Stimulated activated naive CD8-positive, alpha-beta T cell treated with anti-CD3 and anti-CD28 coated beads, Interleukin-15, Interleukin-2, amounts not matched to agents 100 ng/mL and 50 ng/mL, for 24 hours (primary cell): ENCODE results near the gene SYNC.

Source experiments
- H3K27ac Mint-ChIP-seq: one replicate; pipeline ENCODE4 v1.8.0; 2021; ENCODE audit warnings: mild to moderate bottlenecking, mixed read lengths
- H3K27me3 Mint-ChIP-seq: one replicate; pipeline ENCODE4 v1.8.0; 2021; ENCODE audit warnings: mixed read lengths
- H3K36me3 Mint-ChIP-seq: one replicate; pipeline ENCODE4 v1.8.0; 2021; ENCODE audit warnings: low read depth, mixed read lengths
- H3K4me1 Mint-ChIP-seq: one replicate; pipeline ENCODE4 v1.8.0; 2021; ENCODE audit warnings: low read depth, mixed read lengths
- H3K4me3 Mint-ChIP-seq: one replicate; pipeline ENCODE4 v1.8.0; 2021; ENCODE audit warnings: mild to moderate bottlenecking, mixed read lengths
- H3K9me3 Mint-ChIP-seq: one replicate; pipeline ENCODE4 v1.8.0; 2021; ENCODE audit warnings: mixed read lengths

The SYNC gene

DNA sequence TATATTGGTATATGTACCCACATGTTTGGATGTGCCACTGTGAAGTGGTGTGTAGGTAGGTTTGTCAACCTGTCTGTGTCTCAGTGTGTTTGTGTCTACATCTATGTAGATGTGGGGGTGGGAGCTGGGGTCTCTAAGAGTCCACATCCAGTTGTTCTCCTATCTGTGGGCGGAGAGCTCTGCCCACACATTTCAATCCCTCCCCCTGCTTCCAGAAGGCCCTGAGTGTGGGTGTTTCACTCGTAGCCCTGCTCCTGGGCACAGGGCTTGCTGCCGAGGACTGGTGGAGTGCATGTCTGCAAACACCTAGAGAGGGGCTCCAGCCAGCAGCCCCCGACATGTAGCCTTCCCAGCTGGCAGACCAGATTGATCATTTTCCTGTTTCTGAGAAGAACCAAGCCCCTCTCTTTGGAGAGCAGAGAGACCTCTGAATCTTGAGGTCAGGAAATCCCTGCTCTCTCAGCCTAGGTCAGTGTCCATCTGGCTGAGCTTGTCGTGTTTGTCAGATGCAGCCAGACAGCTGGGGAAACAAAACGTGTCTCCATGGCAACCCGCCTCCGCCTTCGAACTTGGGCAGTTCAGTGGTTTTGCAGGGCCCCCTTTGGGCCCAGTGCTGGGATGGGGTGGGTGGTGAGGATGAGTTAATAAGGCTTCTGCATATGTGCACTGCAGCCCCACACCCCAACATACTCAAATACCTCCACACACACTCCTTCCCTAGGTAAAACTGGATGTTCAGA, 31.2 kb upstream of the SYNC start:
- Mint-ChIP-seq H3K4me1 (peaks cover 3% of the 10 kb centered on the region), H3K36me3 (no peaks in the 10 kb centered on the region), H3K27me3 (no peaks in the 10 kb centered on the region), H3K9me3 (no peaks in the 10 kb centered on the region), H3K4me3 (no peak overlapping the region), H3K27ac (no peak overlapping the region)

DNA sequence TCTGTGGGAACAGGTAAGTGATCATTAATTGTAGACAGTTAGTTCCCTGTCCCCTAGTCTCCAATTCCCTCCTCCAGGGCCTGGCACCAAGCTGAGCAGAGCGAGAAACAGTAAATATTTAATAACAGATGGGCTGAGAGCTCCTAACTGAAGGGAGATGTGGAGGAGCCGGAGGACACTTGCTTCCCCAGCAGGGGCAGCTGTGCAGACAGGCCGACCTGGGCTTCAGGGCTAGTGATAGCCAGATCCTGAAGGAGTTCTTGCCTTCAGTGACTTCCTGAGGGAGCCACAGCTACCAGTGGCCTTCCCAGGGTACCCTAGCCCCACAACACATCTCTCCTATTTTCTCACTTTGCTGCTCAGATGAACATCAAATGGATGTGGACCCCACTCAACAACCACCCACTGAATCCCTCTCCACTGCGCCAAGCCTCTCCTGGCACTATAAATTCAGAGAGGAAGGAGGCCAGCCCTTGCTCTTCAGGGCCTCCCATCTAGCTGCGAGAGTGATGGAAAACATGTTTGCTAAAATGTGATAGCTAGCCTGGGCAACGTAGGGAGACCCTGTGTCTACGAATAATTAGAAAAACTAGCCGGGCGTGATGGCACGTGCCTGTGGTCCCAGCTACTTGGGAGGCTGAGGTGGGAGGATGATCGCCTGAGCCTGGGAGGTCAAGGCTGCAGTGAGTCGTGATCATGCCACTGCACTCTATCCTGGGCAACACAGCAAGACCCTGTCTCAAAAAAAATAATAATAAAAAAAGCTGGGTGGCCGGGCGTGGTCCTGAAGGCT, 26.9 kb upstream of the SYNC start:
- H3K4me1 Mint-ChIP-seq: peaks cover 13% of the 10 kb centered on the region
- no peaks in the 10 kb centered on the region for H3K36me3 Mint-ChIP-seq
- no peak overlapping the region for H3K4me3 Mint-ChIP-seq
- H3K9me3 Mint-ChIP-seq: no peaks in the 10 kb centered on the region
- no peak overlapping the region for H3K27ac Mint-ChIP-seq
- H3K27me3 Mint-ChIP-seq: peaks cover 4% of the 10 kb centered on the region

DNA sequence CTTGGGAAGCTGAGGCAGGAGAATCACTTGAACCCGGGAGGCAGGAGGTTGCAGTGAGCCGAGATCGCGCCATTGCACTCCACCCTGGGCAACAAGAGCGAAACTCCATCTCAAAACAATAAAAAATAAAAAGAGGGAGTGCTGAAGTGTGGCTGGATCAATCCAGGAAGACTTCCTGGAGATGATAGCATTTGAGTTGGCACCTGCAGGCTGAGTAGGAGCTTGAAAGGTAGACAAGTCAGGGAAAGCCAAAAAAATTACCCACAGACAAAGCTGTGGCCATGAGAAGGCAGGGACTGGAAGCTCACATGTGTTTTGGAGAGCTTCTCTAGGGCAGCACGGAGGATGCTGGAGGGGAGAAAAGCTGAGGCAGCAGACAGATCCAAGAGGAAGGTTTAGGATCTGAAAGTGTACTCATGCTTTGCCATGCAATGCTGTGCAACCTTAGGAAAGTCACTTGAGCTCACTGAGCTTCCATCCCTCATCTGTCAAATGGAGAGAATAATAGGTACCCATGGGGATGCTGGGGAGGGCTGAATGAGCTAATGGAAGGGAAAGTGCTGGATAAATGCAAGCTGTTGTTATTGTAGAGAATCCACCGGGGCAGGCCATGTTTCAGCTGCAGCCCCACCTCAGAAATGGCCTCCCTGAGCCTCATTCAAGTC, 26.0 kb upstream of the SYNC start:
- H3K4me3 Mint-ChIP-seq: no peak overlapping the region
- H3K9me3 Mint-ChIP-seq: no peaks in the 10 kb centered on the region
- no peak overlapping the region for H3K27ac Mint-ChIP-seq
- peaks cover 4% of the 10 kb centered on the region for H3K27me3 Mint-ChIP-seq
- H3K36me3 Mint-ChIP-seq: no peaks in the 10 kb centered on the region
- peaks cover 13% of the 10 kb centered on the region for H3K4me1 Mint-ChIP-seq

- Mint-ChIP-seq H3K4me1 (peaks cover 13% of the 10 kb centered on the region), H3K27ac (no peak overlapping the region), H3K27me3 (peaks cover 4% of the 10 kb centered on the region), H3K4me3 (no peak overlapping the region), H3K9me3 (no peaks in the 10 kb centered on the region), H3K36me3 (no peaks in the 10 kb centered on the region)
Measured at GRCh38 chr1:32727876-32728275, 25.3 kb upstream of the SYNC start.

DNA sequence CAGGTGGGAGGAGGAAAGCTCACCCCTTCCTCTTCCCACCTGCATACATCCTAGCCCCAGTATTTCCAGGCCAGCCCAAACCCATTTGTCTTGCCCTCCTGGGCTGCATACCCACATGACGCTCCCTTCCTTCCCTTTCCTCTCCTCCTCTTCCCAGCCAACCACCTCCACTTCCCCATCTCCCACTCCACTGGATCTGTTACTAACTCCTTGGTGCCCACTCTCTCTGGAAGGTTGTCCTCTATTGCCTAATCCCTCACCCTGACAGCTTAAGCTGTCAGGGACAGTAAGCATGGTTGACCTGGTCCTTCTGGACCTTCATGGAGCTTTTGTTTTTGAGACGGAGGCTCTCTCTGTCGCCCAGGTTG, 23.0 kb upstream of the SYNC start:
- Mint-ChIP-seq H3K36me3 (no peaks in the 10 kb centered on the region), H3K27ac (no peak overlapping the region), H3K9me3 (no peaks in the 10 kb centered on the region), H3K4me3 (no peak overlapping the region), H3K4me1 (peaks cover 10% of the 10 kb centered on the region), H3K27me3 (peaks cover 4% of the 10 kb centered on the region)

DNA sequence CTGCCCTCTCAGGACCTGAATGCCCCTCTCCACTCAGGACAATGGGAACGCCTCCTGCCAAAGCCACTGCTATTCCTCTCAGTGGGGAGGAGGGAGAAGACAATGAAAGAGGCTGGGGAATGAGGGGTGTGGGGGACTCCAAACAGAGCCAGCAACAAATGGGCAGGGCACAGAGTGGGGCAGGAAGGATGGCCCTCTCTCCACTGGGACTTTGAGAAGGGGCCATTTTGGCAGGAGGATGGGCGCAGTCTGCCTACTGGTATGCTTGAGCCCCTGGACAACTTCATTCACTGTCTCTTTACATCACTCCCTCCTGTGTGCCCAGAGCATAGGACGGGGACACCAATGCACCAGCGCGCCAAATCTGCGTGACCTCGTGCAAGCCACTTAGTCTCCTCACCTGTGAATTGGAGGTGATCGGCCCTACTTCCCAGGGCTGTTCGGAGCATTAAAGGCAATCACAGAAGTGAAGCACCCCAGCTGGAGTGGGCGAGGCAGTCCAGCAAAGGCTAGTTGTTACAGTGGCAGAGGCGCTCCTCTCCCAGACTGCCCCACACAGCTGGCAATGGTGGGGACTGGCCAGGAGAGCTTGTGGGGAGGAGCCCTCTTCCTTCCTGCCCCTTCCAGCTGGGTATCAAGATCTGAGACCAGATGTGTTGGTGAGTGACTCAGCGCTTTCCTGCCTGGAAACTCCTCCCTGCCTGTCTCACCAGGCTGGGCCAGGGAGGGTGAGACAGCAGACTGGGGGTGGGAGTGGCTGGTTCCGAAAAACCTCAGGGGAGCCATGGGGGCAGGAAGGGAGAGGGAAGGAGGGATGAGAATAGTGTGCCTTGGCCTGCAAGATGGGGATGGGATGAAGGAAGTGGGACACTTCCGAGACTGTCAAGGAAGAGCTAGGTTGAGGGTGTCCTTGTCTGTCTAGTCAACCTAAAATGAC, 22.4 kb upstream of the SYNC start:
- H3K36me3 Mint-ChIP-seq: no peaks in the 10 kb centered on the region
- H3K9me3 Mint-ChIP-seq: no peaks in the 10 kb centered on the region
- no peak overlapping the region for H3K27ac Mint-ChIP-seq
- H3K4me1 Mint-ChIP-seq: peaks cover 10% of the 10 kb centered on the region
- peaks cover 4% of the 10 kb centered on the region for H3K27me3 Mint-ChIP-seq
- no peak overlapping the region for H3K4me3 Mint-ChIP-seq

DNA sequence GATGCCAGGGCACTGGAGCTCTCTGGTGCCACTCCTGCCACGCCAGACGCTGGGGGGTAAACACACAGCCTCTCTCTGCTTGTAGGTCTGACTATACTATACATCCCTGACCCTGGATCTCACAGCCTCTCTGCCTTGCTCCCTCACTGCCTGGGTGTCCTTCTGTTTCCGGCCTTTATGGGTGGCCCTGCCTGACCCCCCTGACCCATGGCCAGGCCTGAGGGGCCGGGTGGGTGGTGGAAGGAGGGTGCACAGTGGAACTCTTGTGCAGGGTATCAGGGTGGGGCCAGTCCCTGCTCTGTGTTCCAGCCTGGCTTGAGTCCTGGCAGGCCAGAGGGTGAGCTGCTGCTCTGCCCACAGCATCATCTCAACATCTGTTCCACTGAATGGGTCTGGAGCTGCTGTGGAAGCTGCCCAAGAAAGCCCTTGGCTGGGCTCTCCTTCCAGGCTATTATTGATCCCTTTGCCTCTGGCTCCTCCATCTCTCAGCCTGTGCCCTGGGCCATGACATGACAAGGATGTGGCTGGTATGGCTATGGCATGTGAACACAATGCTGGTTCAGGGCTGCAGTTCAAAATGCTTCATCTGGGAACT, 17.2 kb upstream of the SYNC start:
- H3K27me3 Mint-ChIP-seq: no peaks in the 10 kb centered on the region
- H3K27ac Mint-ChIP-seq: no peak overlapping the region
- H3K9me3 Mint-ChIP-seq: no peaks in the 10 kb centered on the region
- no peak overlapping the region for H3K4me3 Mint-ChIP-seq
- no peaks in the 10 kb centered on the region for H3K36me3 Mint-ChIP-seq
- H3K4me1 Mint-ChIP-seq: no peaks in the 10 kb centered on the region

GRCh38 chr1:32718527-32718926, 16.0 kb upstream of the SYNC start:
- no peak overlapping the region for H3K4me3 Mint-ChIP-seq
- H3K27me3 Mint-ChIP-seq: no peaks in the 10 kb centered on the region
- no peaks in the 10 kb centered on the region for H3K9me3 Mint-ChIP-seq
- H3K4me1 Mint-ChIP-seq: no peaks in the 10 kb centered on the region
- H3K27ac Mint-ChIP-seq: no peak overlapping the region
- no peaks in the 10 kb centered on the region for H3K36me3 Mint-ChIP-seq

GRCh38 chr1:32718036-32718435, 15.5 kb upstream of the SYNC start:
- no peak overlapping the region for H3K4me3 Mint-ChIP-seq

GRCh38 chr1:32717503-32717902, 14.9 kb upstream of the SYNC start:
- Mint-ChIP-seq H3K27ac (no peak overlapping the region), H3K36me3 (no peaks in the 10 kb centered on the region), H3K4me1 (no peaks in the 10 kb centered on the region), H3K9me3 (no peaks in the 10 kb centered on the region), H3K27me3 (no peaks in the 10 kb centered on the region), H3K4me3 (no peak overlapping the region)

More at GRCh38 chr1:32718036-32718435, 15.5 kb upstream of the SYNC start:
- Mint-ChIP-seq H3K36me3 (no peaks in the 10 kb centered on the region), H3K27me3 (no peaks in the 10 kb centered on the region), H3K4me1 (no peaks in the 10 kb centered on the region), H3K27ac (no peak overlapping the region), H3K9me3 (no peaks in the 10 kb centered on the region)

DNA sequence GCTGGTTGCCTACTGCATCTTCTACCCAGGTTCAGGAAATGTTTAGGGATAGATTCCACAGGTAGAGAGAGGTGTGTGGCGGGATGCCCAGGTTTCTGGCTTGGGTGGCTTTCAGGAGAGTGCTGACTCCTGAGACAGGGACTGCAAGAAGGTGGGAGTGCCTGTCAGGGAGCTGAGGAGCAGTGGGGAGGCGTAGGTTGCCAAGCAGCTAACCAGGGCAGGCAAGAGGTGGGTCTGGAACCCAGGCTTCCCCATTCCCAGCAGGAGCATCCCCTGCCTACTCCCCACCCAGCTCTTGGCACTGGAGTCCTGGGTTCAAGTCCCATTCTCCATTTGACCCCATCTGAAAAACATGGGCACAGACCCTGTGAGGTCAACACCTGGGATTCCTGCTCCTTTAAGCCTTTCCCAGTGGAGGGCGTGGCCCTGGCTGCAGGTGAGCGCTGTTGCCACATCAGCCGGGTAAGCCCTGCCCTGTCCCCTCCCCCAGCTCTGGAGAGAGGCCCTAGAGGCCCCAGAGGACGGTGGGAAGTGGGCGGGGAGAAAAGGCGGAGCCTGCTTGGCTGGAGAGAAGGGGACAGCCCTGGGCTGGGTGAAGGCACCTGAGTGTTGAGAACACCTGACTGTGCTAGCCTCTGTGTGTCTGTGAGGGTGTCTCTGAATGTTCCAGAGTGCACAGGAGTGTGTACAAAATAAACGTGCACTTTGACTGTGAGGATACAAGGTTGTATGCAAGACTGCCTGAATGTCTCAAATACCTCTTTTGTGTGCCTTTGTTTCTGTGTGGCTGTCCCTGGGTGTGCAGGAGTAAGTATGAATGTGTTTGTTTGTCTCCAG, 14.0 kb upstream of the SYNC start:
- Mint-ChIP-seq H3K36me3 (no peaks in the 10 kb centered on the region), H3K27ac (no peak overlapping the region), H3K27me3 (no peaks in the 10 kb centered on the region), H3K4me3 (no peak overlapping the region), H3K4me1 (peaks cover 5% of the 10 kb centered on the region), H3K9me3 (no peaks in the 10 kb centered on the region)

DNA sequence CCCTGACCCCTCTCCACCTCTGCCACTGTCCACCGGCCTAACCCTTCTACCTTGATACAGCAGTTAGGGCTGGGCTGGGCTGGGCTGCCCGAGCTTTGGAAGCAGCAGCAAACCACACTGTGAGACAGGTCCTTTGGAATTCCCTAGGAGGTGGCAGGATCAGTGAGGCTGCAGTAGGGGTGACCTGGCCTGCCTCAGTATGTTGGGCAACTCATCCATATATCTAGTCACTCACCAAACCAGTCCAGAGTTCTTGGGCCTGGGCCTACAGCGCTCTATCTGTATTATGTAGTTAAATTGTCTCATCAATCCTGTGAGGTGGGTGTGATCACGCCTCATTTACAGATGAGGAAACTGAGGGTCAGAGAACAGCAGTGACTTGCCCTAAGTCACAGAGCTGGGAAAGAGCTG, 13.3 kb upstream of the SYNC start:
- Mint-ChIP-seq H3K27ac (no peak overlapping the region), H3K27me3 (no peaks in the 10 kb centered on the region), H3K4me3 (no peak overlapping the region), H3K4me1 (peaks cover 5% of the 10 kb centered on the region), H3K36me3 (no peaks in the 10 kb centered on the region), H3K9me3 (no peaks in the 10 kb centered on the region)

- no peaks in the 10 kb centered on the region for H3K27me3 Mint-ChIP-seq
- H3K4me1 Mint-ChIP-seq: peaks cover 5% of the 10 kb centered on the region
- H3K36me3 Mint-ChIP-seq: no peaks in the 10 kb centered on the region
- H3K4me3 Mint-ChIP-seq: no peak overlapping the region
- no peak overlapping the region for H3K27ac Mint-ChIP-seq
- H3K9me3 Mint-ChIP-seq: no peaks in the 10 kb centered on the region
Measured at GRCh38 chr1:32714277-32714676, 11.7 kb upstream of the SYNC start.
